AG04449 (cell line): ENCODE results near the gene PCDH15.

ENCODE experiments used
- CTCF ChIA-PET: fragments of 350-600 bp; formaldehyde crosslinking; extraction: SDS; loops from one replicate; lab custom pipeline; 2021; ENCODE audit warnings: antibody characterized with exemption; lab: Yijun Ruan, JAX
- POLR2A ChIA-PET: fragments of 400-600, 350-600 bp; formaldehyde crosslinking; extraction: SDS; loops from one replicate; lab custom pipeline; 2020; ENCODE audit warnings: antibody characterized with exemption, inconsistent platforms; lab: Yijun Ruan, JAX
- DNase-seq: peaks from one replicate; pipeline ENCODE4 v3.0.0-alpha.2; 2010; ENCODE audit warnings: low read depth, low spot score
- H3K4me3 ChIP-seq: 2 replicates; pipeline ENCODE4 v1.5.1; 2011; ENCODE audit warnings: low read depth, mild to moderate bottlenecking, control low read depth, low read length
- TF ChIP-seq, protein P1 (sequence below): IDR thresholded peaks from one replicate; pipeline ENCODE4 v1.5.1; 2011; ENCODE audit warnings: mild to moderate bottlenecking, moderate library complexity, low read length, control low read depth, inconsistent platforms; ENCODE audit not compliant: insufficient read depth; ENCODE audit errors: missing control alignments

PCDH15 gene

DNA sequence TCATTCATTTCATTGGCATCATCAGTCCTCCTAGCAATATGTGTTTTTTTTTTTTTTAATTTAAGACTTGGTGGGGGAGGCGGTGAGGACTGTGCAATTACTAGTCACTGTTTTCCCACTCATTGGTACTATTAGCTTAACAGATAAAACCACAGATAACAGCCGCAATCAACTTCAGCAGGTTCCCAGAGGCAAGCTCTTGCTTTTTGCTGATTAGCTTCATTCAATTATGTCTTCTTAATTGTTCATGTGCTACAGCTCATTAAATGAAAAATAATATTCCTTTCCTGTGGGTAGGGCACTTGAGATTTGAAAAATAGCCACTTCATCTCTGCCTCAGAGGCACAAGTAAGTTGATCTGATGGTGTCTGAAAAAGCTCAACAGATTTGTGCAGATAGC is 215.5 kb downstream of the PCDH15 start:
- TF ChIP-seq, protein P1, sequence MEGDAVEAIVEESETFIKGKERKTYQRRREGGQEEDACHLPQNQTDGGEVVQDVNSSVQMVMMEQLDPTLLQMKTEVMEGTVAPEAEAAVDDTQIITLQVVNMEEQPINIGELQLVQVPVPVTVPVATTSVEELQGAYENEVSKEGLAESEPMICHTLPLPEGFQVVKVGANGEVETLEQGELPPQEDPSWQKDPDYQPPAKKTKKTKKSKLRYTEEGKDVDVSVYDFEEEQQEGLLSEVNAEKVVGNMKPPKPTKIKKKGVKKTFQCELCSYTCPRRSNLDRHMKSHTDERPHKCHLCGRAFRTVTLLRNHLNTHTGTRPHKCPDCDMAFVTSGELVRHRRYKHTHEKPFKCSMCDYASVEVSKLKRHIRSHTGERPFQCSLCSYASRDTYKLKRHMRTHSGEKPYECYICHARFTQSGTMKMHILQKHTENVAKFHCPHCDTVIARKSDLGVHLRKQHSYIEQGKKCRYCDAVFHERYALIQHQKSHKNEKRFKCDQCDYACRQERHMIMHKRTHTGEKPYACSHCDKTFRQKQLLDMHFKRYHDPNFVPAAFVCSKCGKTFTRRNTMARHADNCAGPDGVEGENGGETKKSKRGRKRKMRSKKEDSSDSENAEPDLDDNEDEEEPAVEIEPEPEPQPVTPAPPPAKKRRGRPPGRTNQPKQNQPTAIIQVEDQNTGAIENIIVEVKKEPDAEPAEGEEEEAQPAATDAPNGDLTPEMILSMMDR = no peak
- H3K4me3 ChIP-seq = no peak overlapping the region
- DNase-seq = no peak
- ChIA-PET POLR2A (no interaction called here), CTCF (no interaction called here)

DNA sequence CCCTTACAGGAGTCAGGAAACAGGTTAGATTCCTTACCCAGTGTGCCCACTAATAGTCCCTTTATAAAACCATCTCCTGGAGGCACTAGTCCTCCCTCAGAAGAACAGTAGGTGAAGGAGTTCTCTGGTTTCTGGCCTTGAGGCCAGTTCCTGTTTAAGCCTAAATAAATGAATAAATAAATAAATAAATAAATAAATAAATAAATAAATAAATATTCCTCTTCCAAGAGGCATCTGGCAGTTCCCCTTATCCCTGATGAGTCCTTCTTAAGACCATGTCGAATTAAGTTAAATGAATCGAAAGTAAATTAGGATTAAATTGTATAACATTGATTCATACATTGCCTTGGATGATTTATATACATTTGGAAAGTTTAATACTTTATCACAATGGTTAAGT is 223.3 kb downstream of the PCDH15 start:
- POLR2A ChIA-PET = no interaction called here
- no peak overlapping the region for H3K4me3 ChIP-seq
- no peak for DNase-seq
- CTCF ChIA-PET = no interaction called here
- TF ChIP-seq, protein P1 = no peak

DNA sequence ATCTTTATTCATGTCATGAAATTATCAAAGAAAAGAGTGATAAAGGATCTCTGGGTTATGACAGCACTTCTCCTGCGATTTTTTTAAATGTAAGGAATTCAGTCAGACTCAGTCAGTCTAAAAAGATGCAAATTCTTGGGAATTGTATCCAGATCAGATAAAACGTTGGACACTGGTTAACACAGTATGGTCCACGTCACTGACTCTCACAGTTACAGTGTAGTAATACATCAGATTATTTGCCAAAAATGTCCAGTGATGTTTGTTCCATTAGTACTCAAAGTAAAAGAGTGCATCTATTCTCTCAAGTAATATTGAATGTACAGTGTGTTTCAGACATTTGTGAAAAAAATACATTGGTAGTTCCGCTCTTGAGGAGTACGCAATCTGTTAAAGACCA is 224.5 kb downstream of the PCDH15 start:
- ChIA-PET CTCF (no interaction called here), POLR2A (no interaction called here)
- DNase-seq = no peak
- TF ChIP-seq, protein P1 = no peak
- no peak overlapping the region for H3K4me3 ChIP-seq

DNA sequence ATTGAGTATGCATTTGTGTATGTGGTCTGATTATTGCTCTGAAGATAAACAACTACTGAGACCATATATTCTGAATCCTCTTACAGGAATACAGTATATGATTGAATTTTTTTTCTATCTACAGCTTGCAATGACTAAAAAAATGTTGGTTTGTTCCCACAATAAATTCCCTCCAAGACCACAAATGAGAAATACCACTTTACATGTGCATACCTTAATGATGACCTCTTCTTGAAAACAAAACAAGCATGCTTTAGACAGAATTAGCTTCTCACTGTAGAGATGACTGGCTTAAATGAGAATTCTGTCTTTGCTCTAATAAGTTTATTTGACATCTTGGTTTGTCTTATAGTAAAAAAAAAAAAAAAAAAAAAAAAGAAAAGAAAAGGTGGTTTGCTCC is 241.5 kb downstream of the PCDH15 start:
- TF ChIP-seq, protein P1 = no peak
- CTCF ChIA-PET = no interaction called here
- H3K4me3 ChIP-seq = no peak overlapping the region
- POLR2A ChIA-PET = no interaction called here
- DNase-seq = no peak

DNA sequence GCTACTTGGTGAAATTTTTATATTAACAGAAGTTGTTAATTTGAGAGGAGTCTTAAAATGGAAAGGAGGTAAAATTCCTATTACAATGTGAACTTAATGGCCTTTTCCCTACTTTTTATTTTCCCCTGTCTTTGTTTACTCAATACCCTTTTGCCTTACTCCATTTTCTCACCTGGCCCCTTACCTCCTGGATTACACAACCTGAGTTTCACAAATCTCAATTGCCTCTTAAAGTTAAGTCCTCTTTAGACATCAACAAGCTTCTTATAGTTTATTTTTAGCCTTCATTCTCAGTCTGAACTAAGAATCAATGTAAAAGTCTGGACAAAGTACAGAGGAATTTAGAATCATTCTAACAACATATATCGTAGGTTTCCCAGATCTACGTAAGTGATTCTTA is 247.0 kb downstream of the PCDH15 start:
- POLR2A ChIA-PET = no interaction called here
- CTCF ChIA-PET = no interaction called here
- TF ChIP-seq, protein P1 = no peak
- H3K4me3 ChIP-seq = no peak overlapping the region
- DNase-seq = no peak

DNA sequence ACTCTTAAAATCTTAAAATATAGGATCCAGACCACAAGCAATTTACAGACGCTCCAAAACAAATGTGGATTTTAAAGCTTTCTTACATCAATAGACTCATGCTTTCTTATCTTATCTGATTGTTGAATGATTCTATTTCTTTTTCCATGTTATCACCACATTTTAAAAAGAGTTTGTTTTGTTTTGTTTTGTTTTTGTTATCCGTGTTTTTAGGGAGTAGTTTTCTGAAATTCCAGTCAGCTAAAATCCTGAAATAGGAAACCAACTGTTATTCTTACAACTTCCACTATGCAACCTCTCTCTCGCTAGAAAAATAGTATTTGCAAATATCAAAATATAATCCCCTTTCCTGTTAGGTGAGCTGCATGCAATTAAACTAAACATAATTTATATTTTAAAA is 251.0 kb downstream of the PCDH15 start:
- no peak overlapping the region for H3K4me3 ChIP-seq
- ChIA-PET POLR2A (no interaction called here), CTCF (no interaction called here)
- TF ChIP-seq, protein P1 = no peak
- no peak for DNase-seq
